Measurements from ENCODE around the gene FBL. TPM values are rescaled to one million over a fixed set of nuclear protein-coding genes. Genes with fewer than 3 reads are reported as not detected.
A peak's percentile ranks its signal among the peaks of the same experiment; 100 is the strongest.

The FBL gene
- total RNA-seq, 1 donor from 2014 or later, result 119 TPM

DNA sequence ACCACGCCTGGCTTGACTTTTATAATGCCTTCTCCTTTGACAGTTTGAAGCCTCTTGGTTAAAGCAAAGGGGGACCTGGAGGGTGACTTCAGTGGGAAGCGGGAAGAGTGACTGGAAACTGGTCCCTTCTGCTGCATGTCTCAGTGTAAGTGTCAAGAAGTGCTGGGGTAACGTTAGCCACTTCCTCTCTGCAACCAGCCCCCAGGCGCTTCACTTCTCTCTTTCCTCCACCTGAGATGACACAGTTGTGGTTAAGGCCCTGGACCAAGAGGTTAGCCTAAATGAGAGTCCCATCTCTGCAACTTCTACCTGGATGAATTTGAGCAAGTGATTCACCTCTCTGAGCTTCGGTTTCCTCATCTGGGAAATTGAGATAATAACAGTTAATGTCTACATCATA is 51.2 kb downstream of the FBL start:
- H3K36me3 Mint-ChIP-seq (ENCODE audit: unreplicated experiment), result no peaks in the 10 kb centered on the region
- no peak for DNase-seq
- TF ChIP-seq, protein P1, sequence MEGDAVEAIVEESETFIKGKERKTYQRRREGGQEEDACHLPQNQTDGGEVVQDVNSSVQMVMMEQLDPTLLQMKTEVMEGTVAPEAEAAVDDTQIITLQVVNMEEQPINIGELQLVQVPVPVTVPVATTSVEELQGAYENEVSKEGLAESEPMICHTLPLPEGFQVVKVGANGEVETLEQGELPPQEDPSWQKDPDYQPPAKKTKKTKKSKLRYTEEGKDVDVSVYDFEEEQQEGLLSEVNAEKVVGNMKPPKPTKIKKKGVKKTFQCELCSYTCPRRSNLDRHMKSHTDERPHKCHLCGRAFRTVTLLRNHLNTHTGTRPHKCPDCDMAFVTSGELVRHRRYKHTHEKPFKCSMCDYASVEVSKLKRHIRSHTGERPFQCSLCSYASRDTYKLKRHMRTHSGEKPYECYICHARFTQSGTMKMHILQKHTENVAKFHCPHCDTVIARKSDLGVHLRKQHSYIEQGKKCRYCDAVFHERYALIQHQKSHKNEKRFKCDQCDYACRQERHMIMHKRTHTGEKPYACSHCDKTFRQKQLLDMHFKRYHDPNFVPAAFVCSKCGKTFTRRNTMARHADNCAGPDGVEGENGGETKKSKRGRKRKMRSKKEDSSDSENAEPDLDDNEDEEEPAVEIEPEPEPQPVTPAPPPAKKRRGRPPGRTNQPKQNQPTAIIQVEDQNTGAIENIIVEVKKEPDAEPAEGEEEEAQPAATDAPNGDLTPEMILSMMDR (IDR thresholded peaks at IDR 0.05; ENCODE audit: partially characterized antibody, unreplicated experiment), result no peak
- H3K4me1 Mint-ChIP-seq (ENCODE audit: low read depth, unreplicated experiment), result no peaks in the 10 kb centered on the region
- no peak overlapping the region for H3K4me3 Mint-ChIP-seq (ENCODE audit: unreplicated experiment)
- H3K9me3 Mint-ChIP-seq (ENCODE audit: unreplicated experiment), result no peaks in the 10 kb centered on the region
- H3K27ac Mint-ChIP-seq (ENCODE audit: unreplicated experiment), result no peak overlapping the region
- H3K27me3 Mint-ChIP-seq (ENCODE audit: unreplicated experiment), result peaks cover 3% of the 10 kb centered on the region

DNA sequence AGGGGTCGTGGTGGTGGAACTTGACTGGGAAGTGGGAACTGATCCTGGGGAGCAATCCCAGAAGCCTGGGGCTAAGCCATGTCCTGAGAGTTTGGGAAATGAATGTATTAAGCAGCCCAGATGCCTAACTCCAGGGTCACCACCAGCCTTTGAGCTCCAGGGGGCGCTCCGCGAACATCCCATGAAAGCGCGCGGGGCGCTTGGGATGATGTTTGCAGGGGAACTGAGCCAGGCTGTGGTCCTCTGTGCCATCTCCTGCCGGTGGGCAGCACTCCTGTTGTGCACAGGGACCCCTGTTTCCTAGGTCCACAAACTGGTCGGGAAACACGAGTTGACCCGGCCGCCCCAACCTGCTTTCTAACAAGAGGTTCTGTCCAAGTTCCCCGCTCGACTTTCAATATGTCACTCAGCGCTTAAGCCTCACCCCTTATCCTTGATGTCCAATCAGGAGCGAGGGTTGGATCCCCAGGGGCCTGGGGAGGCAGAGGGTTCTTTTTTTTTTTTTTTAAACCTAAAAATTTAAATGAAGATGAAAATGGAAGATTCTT is 53.1 kb downstream of the FBL start:
- Mint-ChIP-seq H3K27ac (ENCODE audit: unreplicated experiment) (no peak overlapping the region), H3K36me3 (ENCODE audit: unreplicated experiment) (peaks cover 4% of the 10 kb centered on the region), H3K27me3 (ENCODE audit: unreplicated experiment) (peaks cover 3% of the 10 kb centered on the region), H3K9me3 (ENCODE audit: unreplicated experiment) (peaks cover 1% of the 10 kb centered on the region), H3K4me1 (ENCODE audit: low read depth, unreplicated experiment) (no peaks in the 10 kb centered on the region), H3K4me3 (ENCODE audit: unreplicated experiment) (peak overlapping the region; percentile 81)
- peak; percentile 89 for DNase-seq
- TF ChIP-seq, protein P1 (IDR thresholded peaks at IDR 0.05; ENCODE audit: partially characterized antibody, unreplicated experiment), result peak; percentile 93

DNA sequence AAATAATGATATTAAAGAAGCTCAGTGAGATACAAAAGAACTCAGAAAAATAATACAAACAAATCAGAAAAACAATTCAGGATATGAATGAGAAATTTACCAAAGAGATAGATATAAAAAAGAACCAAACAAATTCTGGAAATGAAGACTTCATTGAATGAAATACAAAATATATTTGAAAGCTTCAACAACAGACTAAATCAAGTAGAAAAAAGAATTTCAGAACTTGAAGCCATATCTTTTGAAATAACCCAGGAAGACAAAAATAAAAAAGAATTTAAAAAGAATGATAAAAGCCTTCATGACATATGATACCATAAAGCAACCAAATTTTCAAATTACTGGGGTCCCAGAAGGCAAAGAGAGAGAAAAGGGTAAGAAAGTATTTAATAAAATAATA is 57.9 kb downstream of the FBL start:
- Mint-ChIP-seq H3K4me3 (ENCODE audit: unreplicated experiment) (no peak overlapping the region), H3K36me3 (ENCODE audit: unreplicated experiment) (peaks cover 12% of the 10 kb centered on the region), H3K4me1 (ENCODE audit: low read depth, unreplicated experiment) (no peaks in the 10 kb centered on the region), H3K27me3 (ENCODE audit: unreplicated experiment) (peaks cover 2% of the 10 kb centered on the region), H3K27ac (ENCODE audit: unreplicated experiment) (no peak overlapping the region), H3K9me3 (ENCODE audit: unreplicated experiment) (peaks cover 3% of the 10 kb centered on the region)
- no peak for DNase-seq
- TF ChIP-seq, protein P1 (IDR thresholded peaks at IDR 0.05; ENCODE audit: partially characterized antibody, unreplicated experiment), result no peak

Small RNAs within 50 kb of the gene (microRNA-seq; reads per million reads assigned to microRNA genes)
- not detected for gene MIR6719 (ENCODE audit: unreplicated experiment)

Other genes with a start within 250 kb of the FBL start
- gene LGALS13, start 243.9 kb downstream of the FBL start, total RNA-seq (ENCODE audit: unreplicated experiment), result not detected
- not detected for gene LGALS16, start 190.5 kb downstream of the FBL start, total RNA-seq (ENCODE audit: unreplicated experiment)
- not detected for gene LGALS14, start 141.9 kb downstream of the FBL start, total RNA-seq (ENCODE audit: unreplicated experiment)
- not detected for gene CLC, start 108.3 kb downstream of the FBL start, total RNA-seq (ENCODE audit: unreplicated experiment)
- gene LEUTX, start 67.5 kb downstream of the FBL start, total RNA-seq (ENCODE audit: unreplicated experiment), result 1.6 TPM
- 86.3 TPM for gene DYRK1B, start 12.2 kb downstream of the FBL start, total RNA-seq (ENCODE audit: unreplicated experiment)
- 0.49 TPM for gene FCGBP, start 88.3 kb upstream of the FBL start, total RNA-seq (ENCODE audit: unreplicated experiment)
- gene PSMC4, start 124.8 kb upstream of the FBL start, total RNA-seq (ENCODE audit: unreplicated experiment), result 111 TPM
- gene ZNF546, start 150.7 kb upstream of the FBL start, total RNA-seq (ENCODE audit: unreplicated experiment), result 3.2 TPM
- 35.0 TPM for gene ZNF780B, start 209.9 kb upstream of the FBL start, total RNA-seq (ENCODE audit: unreplicated experiment)
- gene ZNF780A, start 244.6 kb upstream of the FBL start, total RNA-seq (ENCODE audit: unreplicated experiment), result 20.0 TPM

Data from glutamatergic neuron (in vitro differentiated cells).